Measurements from ENCODE around the gene MAP3K21. TPM values are rescaled to one million over a fixed set of nuclear protein-coding genes. Genes with fewer than 3 reads are reported as not detected.

The MAP3K21 gene
- total RNA-seq, 2 experiments from 2014 or later = 5.5 to 5.6 TPM

DNA sequence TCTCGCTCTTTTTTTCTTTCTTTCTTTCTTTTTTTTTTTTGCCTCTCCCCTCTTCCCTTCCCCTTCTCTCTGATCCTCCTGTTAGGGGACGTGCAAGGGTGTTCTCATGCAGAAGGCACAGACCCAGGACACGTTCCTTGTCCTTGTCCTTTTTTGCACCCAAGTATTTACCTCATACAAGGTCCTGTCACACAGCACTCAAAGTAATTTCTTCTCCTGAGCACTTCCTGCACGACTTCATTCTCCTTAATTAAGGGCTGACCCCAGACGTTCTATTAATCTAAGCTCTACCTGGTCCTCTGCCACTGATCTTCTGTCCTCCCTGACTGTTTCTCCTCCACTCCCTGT is 31.6 kb upstream of the MAP3K21 start:
- ChIA-PET POLR2A (interaction anchor here (1.0 kb wide), 1 partner anchor 16 kb away, joined by 3 read pairs; no protein-coding TSS in a partner anchor), CTCF (interaction anchor here (1.0 to 1.3 kb wide), 2 partner anchors 9 to 13 kb away, joined by 4 to 7 read pairs; no protein-coding TSS in a partner anchor)
- Mint-ChIP-seq H3K27me3 (no peaks in the 10 kb centered on the region), H3K27ac (peak overlapping the region; percentile 86), H3K4me3 (peak overlapping the region; percentile 94), H3K4me1 (ENCODE audit: low read depth) (peaks cover 29% of the 10 kb centered on the region), H3K9me3 (no peaks in the 10 kb centered on the region), H3K36me3 (peaks cover 2% of the 10 kb centered on the region)
- no peak for DNase-seq
- intact Hi-C loops (cut with micrococcal nuclease) = loop anchor here (1.0 to 10.0 kb wide), 5 partner anchors 14 to 661 kb away; partner anchors contain the start of genes MAP3K21 and SIPA1L2

GRCh38 chr1:233299450-233299849 is 28.1 kb upstream of the MAP3K21 start:
- intact Hi-C loops (cut with micrococcal nuclease) = loop anchor here (5.0 to 10.0 kb wide), 2 partner anchors 108 to 665 kb away; partner anchors contain the start of gene SIPA1L2
- peaks cover 11% of the 10 kb centered on the region for H3K4me1 Mint-ChIP-seq (ENCODE audit: low read depth)
- CTCF ChIA-PET = no interaction called here
- peaks cover 2% of the 10 kb centered on the region for H3K9me3 Mint-ChIP-seq
- H3K36me3 Mint-ChIP-seq = peaks cover 4% of the 10 kb centered on the region
- H3K4me3 Mint-ChIP-seq = no peak overlapping the region
- POLR2A ChIA-PET = no interaction called here
- no peak overlapping the region for H3K27ac Mint-ChIP-seq
- DNase-seq = no peak
- no peaks in the 10 kb centered on the region for H3K27me3 Mint-ChIP-seq

GRCh38 chr1:233300326-233300725 is 27.2 kb upstream of the MAP3K21 start:
- intact Hi-C loops (cut with micrococcal nuclease) = no loop called here
- no peaks in the 10 kb centered on the region for H3K27me3 Mint-ChIP-seq

GRCh38 chr1:233304489-233305102 is 22.9 kb upstream of the MAP3K21 start:
- H3K4me3 Mint-ChIP-seq = no peak overlapping the region
- POLR2A ChIA-PET = no interaction called here
- no peak for DNase-seq
- H3K4me1 Mint-ChIP-seq (ENCODE audit: low read depth) = no peaks in the 10 kb centered on the region
- intact Hi-C loops (cut with micrococcal nuclease) = loop anchor here (1.0 to 2.0 kb wide), 2 partner anchors 487 to 762 kb away; no protein-coding TSS in a partner anchor
- peaks cover 1% of the 10 kb centered on the region for H3K36me3 Mint-ChIP-seq
- peaks cover 2% of the 10 kb centered on the region for H3K9me3 Mint-ChIP-seq
- peaks cover 1% of the 10 kb centered on the region for H3K27me3 Mint-ChIP-seq
- no peak overlapping the region for H3K27ac Mint-ChIP-seq
- CTCF ChIA-PET = interaction anchor here (0.6 to 3.8 kb wide), 18 partner anchors 8 to 764 kb away, joined by 3 to 18 read pairs (median 4); partner anchors contain the start of gene MAP3K21

More at GRCh38 chr1:233300326-233300725, 27.2 kb upstream of the MAP3K21 start:
- peaks cover 4% of the 10 kb centered on the region for H3K4me1 Mint-ChIP-seq (ENCODE audit: low read depth)
- H3K9me3 Mint-ChIP-seq = peaks cover 2% of the 10 kb centered on the region
- H3K27ac Mint-ChIP-seq = no peak overlapping the region
- ChIA-PET POLR2A (no interaction called here), CTCF (interaction anchor here (1.1 kb wide), 1 partner anchor 766 kb away, joined by 4 read pairs; no protein-coding TSS in a partner anchor)
- H3K36me3 Mint-ChIP-seq = peaks cover 1% of the 10 kb centered on the region
- DNase-seq = no peak
- H3K4me3 Mint-ChIP-seq = no peak overlapping the region

GRCh38 chr1:233313434-233314155 is 13.9 kb upstream of the MAP3K21 start:
- no peak for DNase-seq
- intact Hi-C loops (cut with micrococcal nuclease) = no loop called here
- Mint-ChIP-seq H3K36me3 (no peaks in the 10 kb centered on the region), H3K4me3 (no peak overlapping the region), H3K27ac (no peak overlapping the region), H3K9me3 (no peaks in the 10 kb centered on the region), H3K4me1 (ENCODE audit: low read depth) (no peaks in the 10 kb centered on the region), H3K27me3 (no peaks in the 10 kb centered on the region)
- ChIA-PET CTCF (no interaction called here), POLR2A (no interaction called here)

- Mint-ChIP-seq H3K4me3 (no peak overlapping the region), H3K36me3 (no peaks in the 10 kb centered on the region), H3K27ac (no peak overlapping the region), H3K4me1 (ENCODE audit: low read depth) (no peaks in the 10 kb centered on the region), H3K27me3 (no peaks in the 10 kb centered on the region), H3K9me3 (no peaks in the 10 kb centered on the region)
- ChIA-PET CTCF (interaction anchor here (1.0 kb wide), 1 partner anchor 11 kb away, joined by 3 read pairs; no protein-coding TSS in a partner anchor), POLR2A (no interaction called here)
- intact Hi-C loops (cut with micrococcal nuclease) = no loop called here
- no peak for DNase-seq
Measured at GRCh38 chr1:233315718-233316301, 11.7 kb upstream of the MAP3K21 start.

- Mint-ChIP-seq H3K4me3 (no peak overlapping the region), H3K9me3 (no peaks in the 10 kb centered on the region), H3K27ac (no peak overlapping the region), H3K4me1 (ENCODE audit: low read depth) (no peaks in the 10 kb centered on the region), H3K27me3 (no peaks in the 10 kb centered on the region), H3K36me3 (no peaks in the 10 kb centered on the region)
- CTCF ChIA-PET = no interaction called here
- intact Hi-C loops (cut with micrococcal nuclease) = no loop called here
- POLR2A ChIA-PET = interaction anchor here (0.6 kb wide), 1 partner anchor 553 kb away, joined by 3 read pairs; no protein-coding TSS in a partner anchor
- DNase-seq = no peak
Measured at GRCh38 chr1:233316473-233316872, 11.1 kb upstream of the MAP3K21 start.

GRCh38 chr1:233319272-233319671 is 8.3 kb upstream of the MAP3K21 start:
- POLR2A ChIA-PET = no interaction called here
- intact Hi-C loops (cut with micrococcal nuclease) = no loop called here
- Mint-ChIP-seq H3K4me1 (ENCODE audit: low read depth) (no peaks in the 10 kb centered on the region), H3K36me3 (no peaks in the 10 kb centered on the region), H3K27ac (no peak overlapping the region), H3K9me3 (no peaks in the 10 kb centered on the region), H3K4me3 (no peak overlapping the region), H3K27me3 (no peaks in the 10 kb centered on the region)
- DNase-seq = no peak
- CTCF ChIA-PET = interaction anchor here (0.9 kb wide), 1 partner anchor 14 kb away, joined by 4 read pairs; no protein-coding TSS in a partner anchor

- no peaks in the 10 kb centered on the region for H3K4me1 Mint-ChIP-seq (ENCODE audit: low read depth)
- no peak for DNase-seq
- no peaks in the 10 kb centered on the region for H3K27me3 Mint-ChIP-seq
- ChIA-PET CTCF (interaction anchor here (0.6 kb wide), 1 partner anchor 746 kb away, joined by 4 read pairs; no protein-coding TSS in a partner anchor), POLR2A (no interaction called here)
- H3K9me3 Mint-ChIP-seq = no peaks in the 10 kb centered on the region
- intact Hi-C loops (cut with micrococcal nuclease) = no loop called here
- H3K36me3 Mint-ChIP-seq = no peaks in the 10 kb centered on the region
- no peak overlapping the region for H3K4me3 Mint-ChIP-seq
- H3K27ac Mint-ChIP-seq = no peak overlapping the region
Measured at GRCh38 chr1:233320023-233320422, 7.5 kb upstream of the MAP3K21 start.

GRCh38 chr1:233323718-233324117 is 3.8 kb upstream of the MAP3K21 start:
- Mint-ChIP-seq H3K27me3 (no peaks in the 10 kb centered on the region), H3K9me3 (no peaks in the 10 kb centered on the region), H3K4me1 (ENCODE audit: low read depth) (peaks cover 6% of the 10 kb centered on the region), H3K4me3 (no peak overlapping the region), H3K27ac (no peak overlapping the region), H3K36me3 (no peaks in the 10 kb centered on the region)
- no peak for DNase-seq
- CTCF ChIA-PET = interaction anchor here (1.1 to 1.5 kb wide), 2 partner anchors 19 to 42 kb away, joined by 4 to 5 read pairs; no protein-coding TSS in a partner anchor
- intact Hi-C loops (cut with micrococcal nuclease) = no loop called here
- POLR2A ChIA-PET = no interaction called here

DNA sequence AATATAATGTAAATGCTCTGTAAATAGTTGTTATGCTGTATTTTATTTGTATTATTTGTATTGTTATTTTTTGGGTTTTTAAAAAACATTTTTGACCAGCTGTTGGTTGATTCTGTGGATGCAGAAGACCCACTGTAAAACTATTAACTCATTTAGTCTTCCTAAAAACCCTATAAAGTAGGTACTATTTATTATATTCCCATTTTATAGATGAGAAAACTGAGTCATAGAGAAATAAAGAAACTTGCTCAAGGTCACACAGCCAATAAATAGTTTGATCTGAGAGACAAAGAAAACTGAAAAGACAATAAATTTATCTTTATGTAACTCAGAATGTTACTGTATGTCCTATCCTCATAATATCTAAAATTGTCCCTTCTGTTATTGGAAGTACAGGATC is 1.2 kb upstream of the MAP3K21 start:
- Mint-ChIP-seq H3K27ac (no peak overlapping the region), H3K9me3 (no peaks in the 10 kb centered on the region), H3K4me1 (ENCODE audit: low read depth) (peaks cover 13% of the 10 kb centered on the region), H3K36me3 (no peaks in the 10 kb centered on the region), H3K27me3 (no peaks in the 10 kb centered on the region), H3K4me3 (no peak overlapping the region)
- intact Hi-C loops (cut with micrococcal nuclease) = no loop called here
- DNase-seq = no peak
- ChIA-PET CTCF (no interaction called here), POLR2A (no interaction called here)

All from activated CD4-positive, alpha-beta memory T cell treated with anti-CD3 and anti-CD28 coated beads for 36 hours (primary cell).